Transverse colon (tissue), 4 donors: ENCODE data around the gene FNIP2.
"Not testable (repeated sequence)": the region's sequence is repeated elsewhere in the genome, so short reads cannot be mapped to it uniquely, and the experiment has no call there.

Experiments
- CTCF ChIP-seq, 5 experiments: fragments of 200-600 bp in 3 of 5; fragments of 450-650 bp in 2 of 5; sonication (generic) in 3 of 5; IDR thresholded peaks; 1 replicate in 2 of 5; 2 replicates in 3 of 5; pipeline ENCODE4 v1.5.1; 2016 to 2017; ENCODE audit warnings: antibody characterized with exemption in 5 of 5, inconsistent platforms in 3 of 5, mild to moderate bottlenecking in 2 of 5, moderate library complexity in 1 of 5
- EP300 ChIP-seq: sonication (generic); formaldehyde crosslinking; IDR thresholded peaks from one replicate; pipeline ENCODE4 v1.6.1; 2017; ENCODE audit warnings: antibody characterized with exemption, low read depth
- POLR2A ChIP-seq: fragments of 450-650 bp; IDR thresholded peaks from one replicate; pipeline ENCODE4 v1.6.1; 2016; ENCODE audit warnings: antibody characterized with exemption, mild to moderate bottlenecking, moderate library complexity
- POLR2AphosphoS5 ChIP-seq, 3 donors: sonication (generic); formaldehyde crosslinking; IDR thresholded peaks; one replicate each; pipeline ENCODE4 v1.6.1; 2016; ENCODE audit warnings: antibody characterized with exemption in 3 of 3

GRCh38 chr4:158956918-158957317 lies 188.1 kb downstream of the FNIP2 start:
- TF ChIP-seq CTCF (IDR thresholded peaks at IDR 0.05); EP300; POLR2AphosphoS5 (IDR thresholded peaks at IDR 0.05); POLR2A: not testable (repeated sequence)
